Measurements from ENCODE around the gene TST.

- no peak for TF ChIP-seq CTCF (IDR thresholded peaks at IDR 0.05)
- no peak for TF ChIP-seq POLR2A (IDR thresholded peaks at IDR 0.05)
These were observed 33.4 kb upstream of the TST start for GRCh38 chr22:37052386-37053309.

All from heart left ventricle (tissue), 13 donors.